Measurements from ENCODE around the gene SMTNL1.

The SMTNL1 gene

DNA sequence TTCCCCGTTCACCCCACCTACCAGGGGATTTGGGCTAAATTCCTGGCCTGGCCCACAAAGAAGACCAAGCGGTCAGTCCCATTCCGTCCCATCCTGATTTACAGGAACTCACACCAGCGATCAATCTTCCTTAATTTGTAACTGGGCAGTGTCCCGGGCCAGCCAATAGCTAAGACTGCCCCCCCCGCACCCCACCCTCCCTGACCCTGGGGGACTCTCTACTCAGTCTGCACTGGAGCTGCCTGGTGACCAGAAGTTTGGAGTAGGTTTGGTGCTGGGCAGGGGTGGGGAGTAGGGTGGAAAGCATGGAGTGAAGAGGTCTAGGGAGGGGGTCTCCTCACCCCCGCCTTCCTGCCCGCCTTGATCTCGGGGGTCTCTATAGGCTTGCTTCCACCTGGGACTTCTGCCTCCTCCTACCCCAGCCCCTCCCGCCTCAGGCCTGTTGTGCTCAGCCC is 60.1 kb downstream of the SMTNL1 start, which contains the start of gene SERPING1:
Gene SERPING1 (plus strand): TSS at position 225 of the 455 bp plus-strand sequence. CDS start 586 bp downstream, outside the sequence.
- no peak for DNase-seq (ENCODE audit: low spot score)

DNA sequence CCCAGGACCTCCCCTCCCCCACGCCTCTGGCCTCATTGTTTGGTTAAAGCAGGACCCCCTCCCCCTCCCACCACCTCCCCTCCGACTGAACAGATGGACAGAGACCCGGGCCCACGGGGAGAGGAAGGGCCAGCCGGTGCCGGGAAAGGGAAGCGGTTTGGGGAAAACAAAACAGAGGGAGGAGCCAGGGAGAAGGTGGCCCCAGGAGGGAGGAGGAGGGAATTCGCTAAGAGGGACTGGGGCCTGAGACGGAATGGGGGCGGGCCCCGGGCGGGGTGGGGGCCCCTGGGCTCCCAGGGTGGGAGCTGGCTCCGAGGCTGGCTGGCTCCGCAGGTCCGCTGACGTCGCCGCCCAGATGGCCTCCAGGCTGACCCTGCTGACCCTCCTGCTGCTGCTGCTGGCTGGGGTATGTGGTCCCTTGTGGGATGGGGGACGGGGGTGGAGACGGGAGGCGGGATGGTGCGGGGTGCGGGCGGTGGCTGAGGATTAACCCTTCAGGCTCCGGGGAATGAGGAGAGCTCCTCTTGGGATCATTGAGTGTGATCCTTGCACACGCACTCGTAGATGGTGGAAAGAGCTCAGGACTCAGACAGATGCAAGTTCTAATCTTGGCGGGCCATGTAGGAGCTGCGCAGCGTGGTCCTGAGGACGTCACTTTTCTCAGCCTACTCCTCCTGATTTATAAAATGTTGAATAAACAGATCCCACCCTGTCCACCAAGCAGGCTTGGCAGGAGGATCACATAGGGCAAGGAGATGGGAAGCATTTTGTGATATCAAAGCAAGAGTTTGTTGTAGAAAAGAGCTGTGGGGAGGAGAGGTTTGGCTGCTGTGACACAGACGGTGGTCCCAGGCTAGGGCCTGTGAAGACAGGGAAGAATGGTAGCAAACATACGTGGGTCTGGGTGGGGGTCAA is 60.8 kb downstream of the SMTNL1 start:
- no peak for DNase-seq (ENCODE audit: low spot score)

DNA sequence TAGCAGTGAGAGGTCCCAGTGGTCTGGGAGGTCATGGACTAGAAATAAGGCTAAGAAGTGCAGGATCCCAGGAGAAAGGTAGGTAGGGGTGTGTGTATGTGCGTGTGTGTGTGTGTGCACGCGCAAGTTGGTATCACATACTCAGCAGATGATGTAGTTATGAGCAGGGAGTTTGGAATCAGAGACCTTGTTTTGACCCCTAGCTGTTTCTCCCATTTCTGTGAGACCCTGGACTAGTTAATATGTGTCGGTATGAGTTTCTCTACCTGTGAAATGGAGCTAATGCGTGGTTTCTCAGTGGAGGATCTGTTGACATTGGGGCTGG is 61.4 kb downstream of the SMTNL1 start:
- DNase-seq (ENCODE audit: low spot score): no peak

- no peak for DNase-seq (ENCODE audit: low spot score)
These were observed 62.0 kb downstream of the SMTNL1 start for GRCh38 chr11:57599381-57599780.
